HG02623 (cell line): ENCODE results near the gene SSX3.
"Not testable (repeated sequence)": the region's sequence is repeated elsewhere in the genome, so short reads cannot be mapped to it uniquely, and the experiment has no call there.

Source experiments
- ATAC-seq: cut with Tn5 transposase; IDR thresholded peaks from one replicate; pipeline ENCODE4 v1.9.1; 2021; ENCODE audit warnings: moderate library complexity; ENCODE audit not compliant: unreplicated experiment

SSX3 gene

GRCh38 chrX:48356315-48357094 is at the start of gene SSX3:
SSX3 (minus strand) TSS chrX:48356703; CDS start chrX:48355249, 1,454 bp downstream.
- not testable (repeated sequence) for ATAC-seq

DNA sequence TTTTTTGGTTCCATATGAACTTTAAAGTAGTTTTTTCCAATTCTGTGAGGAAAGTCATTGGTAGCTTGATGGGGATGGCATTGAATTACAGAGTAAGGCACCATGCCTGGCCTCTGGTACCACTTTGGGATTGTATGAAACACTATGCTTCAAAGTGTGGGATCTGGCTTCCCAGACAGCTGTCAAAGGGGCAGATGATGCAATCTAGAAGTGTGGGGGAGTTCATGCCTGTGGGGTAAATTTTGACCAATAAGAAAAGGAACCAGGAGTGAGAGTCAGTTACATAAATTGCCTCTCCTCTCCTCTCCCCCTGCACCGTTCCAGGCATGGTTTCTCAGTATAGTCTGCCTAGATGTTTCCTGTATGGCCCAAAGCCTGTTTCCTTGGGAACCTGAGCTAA is 41.3 kb upstream of the SSX3 start:
- not testable (repeated sequence) for ATAC-seq

DNA sequence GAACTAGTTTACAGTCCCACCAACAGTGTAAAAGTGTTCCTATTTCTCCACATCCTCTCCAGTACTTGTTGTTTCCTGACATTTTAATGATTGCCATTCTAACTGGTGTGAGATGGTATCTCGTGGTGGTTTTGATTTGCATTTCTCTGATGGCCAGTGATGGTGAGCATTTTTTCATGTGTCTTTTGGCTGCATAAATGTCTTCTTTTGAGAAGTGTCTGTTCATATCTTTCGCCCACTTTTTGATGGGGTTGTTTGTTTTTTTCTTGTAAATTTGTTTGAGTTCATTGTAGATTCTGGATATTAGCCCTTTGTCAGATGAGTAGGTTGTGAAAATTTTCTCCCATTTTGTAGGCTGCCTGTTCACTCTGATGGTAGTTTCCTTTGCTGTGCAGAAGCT is 40.4 kb upstream of the SSX3 start:
- ATAC-seq = not testable (repeated sequence)

DNA sequence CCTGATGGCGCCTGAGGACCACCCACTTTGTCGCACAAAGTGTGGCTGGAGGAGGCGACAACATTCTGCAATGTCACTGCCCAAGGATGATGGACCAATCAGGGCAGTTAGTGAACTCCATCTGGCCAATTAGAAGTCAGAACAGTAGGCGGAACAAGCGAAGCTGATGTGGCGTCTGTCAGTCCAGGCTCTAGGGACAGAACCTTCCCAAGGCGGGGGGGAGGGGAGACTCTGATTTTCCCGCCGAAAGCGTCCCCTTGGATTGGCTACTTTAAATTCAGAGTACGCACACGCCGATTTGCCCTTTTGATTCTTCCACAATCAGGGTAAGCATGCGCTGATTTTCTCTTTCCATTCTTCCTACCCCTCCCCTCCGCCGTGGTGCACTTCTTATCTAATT is 26.7 kb upstream of the SSX3 start, which contains the start of gene SSX4:
SSX4 (plus strand) TSS at position 301 of the 400 bp plus-strand sequence. CDS start 515 bp downstream, outside the sequence.
- ATAC-seq = not testable (repeated sequence)

- ATAC-seq = not testable (repeated sequence)
These were observed 13.9 kb upstream of the SSX3 start for GRCh38 chrX:48370408-48370807.

- not testable (repeated sequence) for ATAC-seq
These were observed 11.4 kb upstream of the SSX3 start for GRCh38 chrX:48367717-48368408.

- ATAC-seq = not testable (repeated sequence)
These were observed 2.8 kb upstream of the SSX3 start for GRCh38 chrX:48359281-48359680.

GRCh38 chrX:48357681-48358080 is 1.2 kb upstream of the SSX3 start:
- ATAC-seq = no peak

DNA sequence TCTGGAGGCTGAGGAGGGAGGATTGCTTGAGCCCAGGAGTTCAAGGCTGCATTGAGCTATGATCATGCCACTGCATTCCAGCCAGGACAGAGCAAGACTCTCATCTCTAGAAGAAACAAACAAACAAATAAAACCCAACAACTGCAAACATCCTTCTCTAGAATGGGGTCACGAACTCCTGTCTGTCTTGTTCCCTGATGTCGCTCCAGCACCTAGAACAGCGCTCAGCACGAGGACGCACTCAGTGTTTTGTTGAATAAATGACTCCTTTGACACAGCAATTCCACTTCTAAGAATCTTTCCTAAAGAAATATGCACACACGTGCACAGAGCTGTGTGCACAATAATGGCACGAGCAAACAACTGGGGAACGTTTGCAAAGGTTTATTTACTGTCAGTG is 10.4 kb downstream of the SSX3 start:
- not testable (repeated sequence) for ATAC-seq

DNA sequence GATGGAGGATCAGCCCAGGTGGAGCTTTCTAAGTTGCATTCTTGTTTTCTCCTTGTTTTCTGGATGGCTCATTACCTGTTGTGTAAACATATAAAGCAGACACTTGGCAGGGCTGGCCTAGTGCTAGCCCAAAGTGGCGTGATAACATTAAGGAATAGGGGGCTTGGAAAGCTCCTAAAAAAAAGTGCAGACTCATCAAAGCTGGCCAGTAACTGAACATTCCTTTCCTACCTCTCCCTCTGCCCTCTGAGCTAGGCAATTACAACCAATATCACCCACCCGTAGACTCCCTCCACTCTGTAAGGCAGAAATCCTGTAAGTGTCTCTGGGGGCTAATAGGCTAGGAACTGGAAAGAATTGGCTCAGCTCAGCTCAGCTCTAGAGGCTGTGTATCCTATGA is 42.5 kb downstream of the SSX3 start:
- ATAC-seq = not testable (repeated sequence)

DNA sequence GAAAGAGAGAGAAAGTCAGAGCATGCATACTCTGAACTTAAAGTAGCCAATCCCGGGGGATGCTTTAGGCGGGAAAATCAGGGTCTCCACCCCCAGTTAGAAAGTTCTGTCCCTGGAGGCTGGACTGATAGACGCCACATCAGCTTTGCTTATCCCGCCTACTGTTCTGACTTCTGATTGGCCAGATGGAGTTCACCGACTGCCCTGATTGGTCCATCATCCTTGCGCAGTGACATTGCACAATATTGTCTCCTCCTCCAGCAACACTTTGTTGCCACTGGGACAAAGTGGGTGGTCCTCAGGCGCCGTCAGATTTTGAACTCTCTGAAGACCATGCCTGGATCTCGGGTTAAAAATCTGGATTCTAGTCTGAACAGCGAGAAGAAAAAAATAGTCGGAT is 50.3 kb downstream of the SSX3 start:
- ATAC-seq = no peak
